Embryonic facial prominence (tissue), 1 donor: ENCODE data around the gene MIOX.
"Not testable (repeated sequence)": the region's sequence is repeated elsewhere in the genome, so short reads cannot be mapped to it uniquely, and the experiment has no call there.

ENCODE experiments used
- DNase-seq: peaks from one replicate; pipeline ENCODE4 v3.0.0-alpha.2; 2016; ENCODE audit errors: extremely low spot score

Gene MIOX

GRCh38 chr22:50516068-50516467, 29.4 kb downstream of the MIOX start:
- DNase-seq, result no peak

GRCh38 chr22:50516891-50517290, 30.2 kb downstream of the MIOX start:
- no peak for DNase-seq

- no peak for DNase-seq
Observed at GRCh38 chr22:50517495-50518260, 31.0 kb downstream of the MIOX start.

GRCh38 chr22:50518606-50519005, 31.9 kb downstream of the MIOX start:
- DNase-seq, result no peak

GRCh38 chr22:50519151-50519550, 32.5 kb downstream of the MIOX start:
- no peak for DNase-seq

- DNase-seq, result not testable (repeated sequence)
Observed at GRCh38 chr22:50520184-50520583, 33.5 kb downstream of the MIOX start.

- DNase-seq, result no peak
Observed at GRCh38 chr22:50520826-50521453, 34.3 kb downstream of the MIOX start.

- DNase-seq, result no peak
Observed at GRCh38 chr22:50521710-50522109, 35.1 kb downstream of the MIOX start.

GRCh38 chr22:50522208-50522805, 35.6 kb downstream of the MIOX start:
- no peak for DNase-seq

GRCh38 chr22:50522806-50523438, 36.3 kb downstream of the MIOX start:
- no peak for DNase-seq

GRCh38 chr22:50523458-50523805, 36.8 kb downstream of the MIOX start:
- DNase-seq, result no peak

- no peak for DNase-seq
Observed at GRCh38 chr22:50523806-50524675, 37.4 kb downstream of the MIOX start.

- no peak for DNase-seq
Observed at GRCh38 chr22:50524676-50525103, 38.0 kb downstream of the MIOX start.

GRCh38 chr22:50525104-50525857, 38.6 kb downstream of the MIOX start, which contains the start of gene SCO2:
Gene SCO2 (minus strand): TSS chr22:50525598. CDS start chr22:50524411, 1,187 bp downstream.
- DNase-seq, result peak; percentile 92

- no peak for DNase-seq
Observed at GRCh38 chr22:50525858-50526107, 39.1 kb downstream of the MIOX start.

GRCh38 chr22:50526108-50526833, 39.6 kb downstream of the MIOX start:
- DNase-seq, result no peak

- DNase-seq, result no peak
Observed at GRCh38 chr22:50526834-50527801, 40.5 kb downstream of the MIOX start.

GRCh38 chr22:50527921-50528681, 41.4 kb downstream of the MIOX start:
- no peak for DNase-seq
